ENCODE data around the gene POLDIP2. TPM values are rescaled to one million over a fixed set of nuclear protein-coding genes. Genes with fewer than 3 reads are reported as not detected.

The POLDIP2 gene
- total RNA-seq, 4 donors from 2014 or later = 54.9 to 95.3 (median 66.5) TPM

DNA sequence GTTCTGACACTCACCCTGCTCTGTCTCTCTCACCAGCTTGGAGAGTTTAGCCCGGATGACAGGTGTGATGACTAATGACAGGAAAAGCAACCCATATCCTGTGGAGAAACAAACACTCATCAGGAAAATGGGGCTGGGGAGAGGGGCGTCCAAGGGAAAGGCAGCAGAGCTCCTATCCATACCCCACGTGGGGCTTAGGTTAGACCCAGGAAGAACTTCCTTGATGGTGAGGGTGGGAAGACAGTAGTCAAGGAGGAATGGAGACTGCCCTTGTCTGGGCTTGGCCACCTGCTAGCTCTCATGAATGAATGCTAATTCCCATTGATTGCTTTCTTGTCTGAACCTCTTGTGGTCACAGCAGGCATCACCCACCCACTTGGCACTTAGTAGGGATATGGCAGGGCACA is 44.9 kb upstream of the POLDIP2 start:
- no peak overlapping the region for H3K27ac ChIP-seq
- in situ Hi-C loops (cut with MboI; ENCODE audit: low pct_ligation_motif_present in 1 of 4, low pct_unique_long_range_greater_than_20kb in 1 of 4, low sequenced_read_pairs in 3 of 4) = no loop called here
- no peak for TF ChIP-seq POLR2AphosphoS5 (IDR thresholded peaks at IDR 0.05)
- no peak for TF ChIP-seq POLR2A (IDR thresholded peaks at IDR 0.05)
- TF ChIP-seq, protein P1, sequence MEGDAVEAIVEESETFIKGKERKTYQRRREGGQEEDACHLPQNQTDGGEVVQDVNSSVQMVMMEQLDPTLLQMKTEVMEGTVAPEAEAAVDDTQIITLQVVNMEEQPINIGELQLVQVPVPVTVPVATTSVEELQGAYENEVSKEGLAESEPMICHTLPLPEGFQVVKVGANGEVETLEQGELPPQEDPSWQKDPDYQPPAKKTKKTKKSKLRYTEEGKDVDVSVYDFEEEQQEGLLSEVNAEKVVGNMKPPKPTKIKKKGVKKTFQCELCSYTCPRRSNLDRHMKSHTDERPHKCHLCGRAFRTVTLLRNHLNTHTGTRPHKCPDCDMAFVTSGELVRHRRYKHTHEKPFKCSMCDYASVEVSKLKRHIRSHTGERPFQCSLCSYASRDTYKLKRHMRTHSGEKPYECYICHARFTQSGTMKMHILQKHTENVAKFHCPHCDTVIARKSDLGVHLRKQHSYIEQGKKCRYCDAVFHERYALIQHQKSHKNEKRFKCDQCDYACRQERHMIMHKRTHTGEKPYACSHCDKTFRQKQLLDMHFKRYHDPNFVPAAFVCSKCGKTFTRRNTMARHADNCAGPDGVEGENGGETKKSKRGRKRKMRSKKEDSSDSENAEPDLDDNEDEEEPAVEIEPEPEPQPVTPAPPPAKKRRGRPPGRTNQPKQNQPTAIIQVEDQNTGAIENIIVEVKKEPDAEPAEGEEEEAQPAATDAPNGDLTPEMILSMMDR (IDR thresholded peaks at IDR 0.05) = no peak
- TF ChIP-seq EP300 (IDR thresholded peaks at IDR 0.05; ENCODE audit: low read depth) = no peak
- H3K4me1 ChIP-seq = peaks cover 3 to 24% (median 17%) of the 10 kb centered on the region in 4 donors
- intact Hi-C loops (cut with DNase I; ENCODE audit: low total_unique reads) = no loop called here
- no peaks in the 10 kb centered on the region for H3K9me3 ChIP-seq
- WGBS, 2 donors (ENCODE audit: low coverage in 1 of 2) = 48 to 80% methylated on average over 1 to 3 of the region's 3 CpGs
- no peaks in the 10 kb centered on the region for H3K36me3 ChIP-seq
- no peak for DNase-seq
- no peaks in the 10 kb centered on the region for H3K27me3 ChIP-seq
- no peak overlapping the region for H3K4me3 ChIP-seq

DNA sequence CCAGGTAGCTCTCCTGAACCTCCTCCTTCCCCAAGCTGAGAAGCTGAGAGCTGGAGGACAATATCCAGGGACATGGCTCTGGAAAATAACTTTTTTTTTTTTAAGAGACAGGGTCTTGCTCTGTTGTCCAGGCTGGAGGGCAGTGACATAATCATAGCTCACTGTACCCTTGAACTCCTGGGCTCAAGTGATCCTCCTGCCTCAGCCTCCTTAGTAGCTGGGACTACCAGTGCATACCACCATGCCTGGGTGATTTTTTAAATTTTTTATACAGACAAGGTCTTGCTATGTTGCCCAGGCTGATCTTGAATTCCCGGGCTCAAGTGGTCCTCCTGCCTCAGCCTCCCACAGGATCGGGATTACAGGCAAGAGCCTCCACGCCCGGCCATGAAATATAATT is 42.5 kb upstream of the POLDIP2 start:
- no peaks in the 10 kb centered on the region for H3K9me3 ChIP-seq
- DNase-seq = no peak
- H3K4me1 ChIP-seq = peaks cover 0 to 5% (median 3%) of the 10 kb centered on the region in 4 donors
- H3K27me3 ChIP-seq = no peaks in the 10 kb centered on the region
- WGBS, 2 donors (ENCODE audit: low coverage in 1 of 2) = 96% methylated on average over 4 of the region's 4 CpGs; no CpG with 5 or more reads in 1 of the 2 donors
- H3K36me3 ChIP-seq = no peaks in the 10 kb centered on the region
- TF ChIP-seq EP300 (IDR thresholded peaks at IDR 0.05; ENCODE audit: low read depth) = no peak
- TF ChIP-seq POLR2AphosphoS5 (IDR thresholded peaks at IDR 0.05) = no peak
- no peak for TF ChIP-seq POLR2A (IDR thresholded peaks at IDR 0.05)
- intact Hi-C loops (cut with DNase I; ENCODE audit: low total_unique reads) (no loop called here), in situ Hi-C loops (cut with MboI; ENCODE audit: low pct_ligation_motif_present in 1 of 4, low pct_unique_long_range_greater_than_20kb in 1 of 4, low sequenced_read_pairs in 3 of 4) (no loop called here)
- no peak overlapping the region for H3K27ac ChIP-seq
- no peak overlapping the region for H3K4me3 ChIP-seq

DNA sequence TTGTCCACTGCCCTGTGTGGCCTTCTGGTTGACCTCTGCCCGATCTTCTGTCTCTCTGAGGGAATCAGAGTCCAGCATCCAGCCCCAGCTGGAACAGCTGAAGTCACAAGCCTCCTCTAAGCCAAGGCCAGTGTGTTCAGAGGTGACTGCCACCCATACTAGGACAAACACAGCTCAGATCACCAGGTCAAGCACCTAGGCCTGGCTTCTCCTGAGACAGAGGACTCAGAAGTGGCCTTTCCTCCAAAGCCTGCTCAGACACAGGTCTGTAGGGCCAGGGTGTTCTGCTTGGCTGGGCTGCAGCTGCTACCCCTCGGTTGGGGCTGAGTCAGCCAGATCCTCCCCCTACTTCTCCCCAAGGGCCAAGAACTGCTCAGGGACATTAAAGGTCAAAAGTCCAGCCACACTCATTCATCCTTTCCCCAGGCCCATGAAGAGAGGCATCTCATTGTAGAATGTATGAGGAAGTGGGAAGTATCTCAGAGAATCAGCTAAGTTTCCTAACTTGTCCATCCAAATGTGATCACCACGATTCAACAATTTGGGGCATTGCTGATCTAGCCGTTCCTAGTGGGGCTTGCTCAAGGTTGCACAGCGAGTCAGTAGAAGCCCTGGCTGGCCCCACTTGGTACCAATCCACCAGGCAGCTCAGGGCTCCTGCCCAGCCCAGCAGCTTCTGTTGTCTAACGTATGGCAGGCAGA is 41.1 kb upstream of the POLDIP2 start:
- H3K4me3 ChIP-seq = no peak overlapping the region
- no peak overlapping the region for H3K27ac ChIP-seq
- DNase-seq = no peak
- 66% methylated on average over 6 of the region's 6 CpGs; no CpG with 5 or more reads in 1 of the 2 donors for WGBS, 2 donors (ENCODE audit: low coverage in 1 of 2)
- in situ Hi-C loops (cut with MboI; ENCODE audit: low pct_ligation_motif_present in 1 of 4, low pct_unique_long_range_greater_than_20kb in 1 of 4, low sequenced_read_pairs in 3 of 4) = no loop called here
- H3K27me3 ChIP-seq = no peaks in the 10 kb centered on the region
- intact Hi-C loops (cut with DNase I; ENCODE audit: low total_unique reads) = no loop called here
- H3K36me3 ChIP-seq = no peaks in the 10 kb centered on the region
- no peaks in the 10 kb centered on the region for H3K9me3 ChIP-seq
- H3K4me1 ChIP-seq = no peaks in the 10 kb centered on the region
- TF ChIP-seq POLR2A (IDR thresholded peaks at IDR 0.05) = no peak
- TF ChIP-seq EP300 (IDR thresholded peaks at IDR 0.05; ENCODE audit: low read depth) = no peak
- TF ChIP-seq, protein P1 (IDR thresholded peaks at IDR 0.05) = no peak
- no peak for TF ChIP-seq POLR2AphosphoS5 (IDR thresholded peaks at IDR 0.05)

DNA sequence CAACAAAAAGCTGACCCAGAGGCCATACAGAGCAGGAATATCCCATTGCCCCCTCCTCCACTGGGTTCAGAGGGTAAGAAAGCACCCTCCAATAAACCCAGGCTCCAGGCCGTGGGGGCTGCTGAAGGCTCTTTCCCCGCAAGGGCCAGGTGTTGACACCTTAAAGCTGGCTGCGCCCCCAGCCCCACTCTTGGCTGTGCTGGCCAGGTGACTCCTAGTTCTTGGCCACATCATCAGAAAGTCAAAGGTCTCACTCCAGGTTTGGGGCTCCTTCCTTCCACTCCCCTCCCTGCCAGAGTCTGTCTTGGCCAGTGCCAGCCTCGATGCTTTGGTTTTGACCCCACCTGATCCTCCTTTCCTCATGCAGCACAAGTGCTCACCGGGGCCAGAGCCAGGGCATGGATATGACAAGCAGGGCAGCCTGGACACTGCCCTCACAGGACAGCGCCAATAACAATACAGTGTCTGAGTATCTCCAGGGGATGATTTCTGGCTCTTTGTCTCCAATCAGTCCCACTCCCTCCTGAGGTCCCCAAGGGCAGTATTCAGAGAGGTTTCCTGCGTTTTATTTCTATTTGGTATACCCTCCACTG is 40.5 kb upstream of the POLDIP2 start:
- DNase-seq = no peak
- Histone ChIP-seq H3K27ac (no peak overlapping the region), H3K4me1 (no peaks in the 10 kb centered on the region), H3K9me3 (no peaks in the 10 kb centered on the region), H3K36me3 (no peaks in the 10 kb centered on the region), H3K4me3 (no peak overlapping the region), H3K27me3 (no peaks in the 10 kb centered on the region)
- in situ Hi-C loops (cut with MboI; ENCODE audit: low pct_ligation_motif_present in 1 of 4, low pct_unique_long_range_greater_than_20kb in 1 of 4, low sequenced_read_pairs in 3 of 4) (no loop called here), intact Hi-C loops (cut with DNase I; ENCODE audit: low total_unique reads) (no loop called here)
- 76 to 79% methylated on average over 3 to 7 of the region's 7 CpGs for WGBS, 2 donors (ENCODE audit: low coverage in 1 of 2)
- TF ChIP-seq, protein P1 (IDR thresholded peaks at IDR 0.05) = no peak
- TF ChIP-seq POLR2AphosphoS5 (IDR thresholded peaks at IDR 0.05) = no peak
- TF ChIP-seq POLR2A (IDR thresholded peaks at IDR 0.05) = no peak
- TF ChIP-seq EP300 (IDR thresholded peaks at IDR 0.05; ENCODE audit: low read depth) = no peak
